ENCODE measurements around the gene FBN1.

DNA sequence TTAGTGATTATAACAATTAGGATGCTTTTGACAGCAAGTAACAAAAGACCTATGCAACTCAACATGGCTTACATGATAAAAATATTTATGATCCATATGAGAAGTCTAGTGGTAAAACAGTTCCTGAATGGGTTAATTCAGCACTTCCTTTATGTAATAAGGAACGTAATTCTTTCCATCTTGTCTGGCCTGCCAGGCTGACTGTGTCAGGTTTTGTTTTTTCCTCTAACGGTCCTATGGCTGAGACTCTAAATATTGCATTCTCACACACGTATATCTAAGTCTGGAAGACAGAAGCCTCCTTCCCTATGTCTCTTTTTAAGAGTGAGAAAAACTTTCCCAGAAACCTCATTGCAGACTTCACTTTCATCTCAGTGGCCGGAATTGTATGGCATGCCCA is 263.6 kb downstream of the FBN1 start:
- TF ChIP-seq POLR2AphosphoS5 (IDR thresholded peaks at IDR 0.05): no peak
- TF ChIP-seq, protein P1, sequence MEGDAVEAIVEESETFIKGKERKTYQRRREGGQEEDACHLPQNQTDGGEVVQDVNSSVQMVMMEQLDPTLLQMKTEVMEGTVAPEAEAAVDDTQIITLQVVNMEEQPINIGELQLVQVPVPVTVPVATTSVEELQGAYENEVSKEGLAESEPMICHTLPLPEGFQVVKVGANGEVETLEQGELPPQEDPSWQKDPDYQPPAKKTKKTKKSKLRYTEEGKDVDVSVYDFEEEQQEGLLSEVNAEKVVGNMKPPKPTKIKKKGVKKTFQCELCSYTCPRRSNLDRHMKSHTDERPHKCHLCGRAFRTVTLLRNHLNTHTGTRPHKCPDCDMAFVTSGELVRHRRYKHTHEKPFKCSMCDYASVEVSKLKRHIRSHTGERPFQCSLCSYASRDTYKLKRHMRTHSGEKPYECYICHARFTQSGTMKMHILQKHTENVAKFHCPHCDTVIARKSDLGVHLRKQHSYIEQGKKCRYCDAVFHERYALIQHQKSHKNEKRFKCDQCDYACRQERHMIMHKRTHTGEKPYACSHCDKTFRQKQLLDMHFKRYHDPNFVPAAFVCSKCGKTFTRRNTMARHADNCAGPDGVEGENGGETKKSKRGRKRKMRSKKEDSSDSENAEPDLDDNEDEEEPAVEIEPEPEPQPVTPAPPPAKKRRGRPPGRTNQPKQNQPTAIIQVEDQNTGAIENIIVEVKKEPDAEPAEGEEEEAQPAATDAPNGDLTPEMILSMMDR (IDR thresholded peaks at IDR 0.05): no peak

Data from sigmoid colon (tissue), 4 donors.